WTC11 (cell line): ENCODE measurements around the gene RBM47.

Experiments used
- ATF2 ChIP-seq: sonication (generic); formaldehyde crosslinking; IDR thresholded peaks from 2 replicates; pipeline ENCODE4 v1.8.1; 2022; ENCODE audit warnings: low read depth, missing genetic modification reagents, borderline replicate concordance
- CREB1 ChIP-seq: sonication (generic); formaldehyde crosslinking; IDR thresholded peaks from 2 replicates; pipeline ENCODE4 v1.8.0; 2023; ENCODE audit warnings: mild to moderate bottlenecking, missing genetic modification reagents
- CTCF ChIP-seq: fragments of 200-600 bp; IDR thresholded peaks from 2 replicates; pipeline ENCODE4 v1.8.0; 2022; ENCODE audit warnings: antibody characterized with exemption
- FOXP1 ChIP-seq: sonication (generic); formaldehyde crosslinking; IDR thresholded peaks from 2 replicates; pipeline ENCODE4 v1.8.0; 2022; ENCODE audit warnings: missing genetic modification reagents, mild to moderate bottlenecking, moderate library complexity, borderline replicate concordance
- NR3C1 ChIP-seq: sonication (generic); formaldehyde crosslinking; conservative IDR thresholded peaks from 2 replicates; pipeline ENCODE4 v1.8.1; 2023; ENCODE audit warnings: low read depth, mild to moderate bottlenecking, missing genetic modification reagents
- SP1 ChIP-seq: sonication (generic); formaldehyde crosslinking; conservative IDR thresholded peaks from 2 replicates; pipeline ENCODE4 v1.8.1; 2022; ENCODE audit warnings: missing genetic modification reagents

- TF ChIP-seq CTCF (no peak), CREB1 (CRISPR knock-in tag) (no peak), FOXP1 (CRISPR knock-in tag) (no peak), SP1 (no peak), NR3C1 (CRISPR knock-in tag) (no peak), ATF2 (CRISPR knock-in tag) (no peak)
Measured at GRCh38 chr4:40672528-40673522, 43.2 kb upstream of the RBM47 start.
